Measurements from ENCODE around the gene GRID2IP.
A peak's percentile ranks its signal among the peaks of the same experiment; 100 is the strongest.

The GRID2IP gene

GRCh38 chr7:6559896-6560295 lies 8.6 kb upstream of the GRID2IP start:
- DNase-seq, result no peak

GRCh38 chr7:6558837-6559236 lies 7.6 kb upstream of the GRID2IP start:
- peak; percentile 37 to 45 for DNase-seq

GRCh38 chr7:6556196-6556595 lies 4.9 kb upstream of the GRID2IP start:
- no peak for DNase-seq

- no peak for DNase-seq
Measured at GRCh38 chr7:6554848-6555247, 3.6 kb upstream of the GRID2IP start.

- DNase-seq, result no peak
Measured at GRCh38 chr7:6553448-6554044, 2.3 kb upstream of the GRID2IP start.

GRCh38 chr7:6547400-6547799 lies 3.9 kb downstream of the GRID2IP start:
- no peak for DNase-seq

- DNase-seq, result no peak
Measured at GRCh38 chr7:6546498-6547251, 4.6 kb downstream of the GRID2IP start.

GRCh38 chr7:6545398-6546126 lies 5.7 kb downstream of the GRID2IP start:
- DNase-seq, result no peak

GRCh38 chr7:6542368-6542767 lies 8.9 kb downstream of the GRID2IP start:
- no peak for DNase-seq

- no peak for DNase-seq
Measured at GRCh38 chr7:6536262-6537260, 14.7 kb downstream of the GRID2IP start.

- no peak for DNase-seq
Measured at GRCh38 chr7:6533893-6534495, 17.3 kb downstream of the GRID2IP start.

- no peak for DNase-seq
Measured at GRCh38 chr7:6532516-6532915, 18.7 kb downstream of the GRID2IP start.

GRCh38 chr7:6531492-6532279 lies 19.6 kb downstream of the GRID2IP start:
- DNase-seq, result no peak

GRCh38 chr7:6530626-6531491 lies 20.4 kb downstream of the GRID2IP start:
- DNase-seq, result no peak

- DNase-seq, result no peak
Measured at GRCh38 chr7:6529643-6530042, 21.6 kb downstream of the GRID2IP start.

GRCh38 chr7:6528401-6529130 lies 22.7 kb downstream of the GRID2IP start:
- no peak for DNase-seq

GRCh38 chr7:6526997-6527378 lies 24.3 kb downstream of the GRID2IP start:
- DNase-seq, result no peak

GRCh38 chr7:6520163-6520981 lies 30.9 kb downstream of the GRID2IP start:
- DNase-seq, result no peak

Measured in Kasumi-1 (cell line).